OCI-LY1 (cell line): ENCODE data around the gene TRPC4AP.

Source experiments
- H2AFZ ChIP-seq: fragments of 200-600 bp; sonication (generic), shearing (Covaris generic); 2 replicates; pipeline ENCODE4 v1.6.0; 2014; ENCODE audit warnings: antibody characterized with exemption, mild to moderate bottlenecking, low read length
- H3F3A ChIP-seq: fragments of 200-600 bp; sonication (generic), shearing (Covaris generic); 2 replicates; pipeline ENCODE4 v1.6.0; 2014; ENCODE audit warnings: mild to moderate bottlenecking, antibody characterized with exemption, low read length, moderate library complexity; ENCODE audit not compliant: insufficient read depth
- H3K27ac ChIP-seq: fragments of 200-600 bp; sonication (generic); 2 replicates; pipeline ENCODE4 v1.5.1; 2014; ENCODE audit warnings: low read length, mixed run types, mild to moderate bottlenecking, low read depth; ENCODE audit not compliant: poor library complexity, severe bottlenecking
- H3K27me3 ChIP-seq: fragments of 200-600 bp; sonication (generic); 2 replicates; pipeline ENCODE4 v1.6.0; 2014; ENCODE audit warnings: antibody characterized with exemption, mild to moderate bottlenecking, low read length, moderate library complexity; ENCODE audit not compliant: insufficient read depth
- H3K36me3 ChIP-seq: fragments of 200-600 bp; sonication (generic); 2 replicates; pipeline ENCODE4 v1.6.1; 2014; ENCODE audit warnings: mild to moderate bottlenecking, antibody characterized with exemption, low read length, moderate library complexity, mixed read lengths; ENCODE audit not compliant: insufficient read depth
- H3K4me1 ChIP-seq: fragments of 200-600 bp; sonication (generic); 2 replicates; pipeline ENCODE4 v1.5.1; 2014; ENCODE audit warnings: mild to moderate bottlenecking, low read length, moderate library complexity; ENCODE audit not compliant: insufficient read depth, severe bottlenecking
- H3K4me2 ChIP-seq: fragments of 200-600 bp; sonication (generic), shearing (Covaris generic); 2 replicates; pipeline ENCODE4 v1.6.1; 2014; ENCODE audit warnings: low read length
- H3K4me3 ChIP-seq: fragments of 200-600 bp; sonication (generic); 2 replicates; pipeline ENCODE4 v1.5.1; 2014; ENCODE audit warnings: low read length, low read depth, mild to moderate bottlenecking, mixed read lengths; ENCODE audit not compliant: poor library complexity, severe bottlenecking
- H3K79me2 ChIP-seq: fragments of 200-600 bp; shearing (Covaris generic); 2 replicates; pipeline ENCODE4 v1.6.1; 2016; ENCODE audit warnings: mixed run types, low read length, mixed read lengths; ENCODE audit not compliant: insufficient read depth
- H3K9ac ChIP-seq: fragments of 200-600 bp; sonication (generic), shearing (Covaris generic); 2 replicates; pipeline ENCODE4 v1.6.1; 2014; ENCODE audit warnings: mild to moderate bottlenecking, low read length, mixed read lengths
- H3K9me2 ChIP-seq: fragments of 200-600 bp; sonication (generic), shearing (Covaris generic); 2 replicates; pipeline ENCODE4 v1.6.1; 2014; ENCODE audit warnings: low read depth, mild to moderate bottlenecking, low read length, mixed read lengths
- H3K9me3 ChIP-seq: fragments of 200-600 bp; shearing (Covaris generic); 2 replicates; pipeline ENCODE4 v1.6.1; 2014; ENCODE audit warnings: low read length, mixed read lengths
- H4K20me1 ChIP-seq: fragments of 200-600 bp; sonication (generic), shearing (Covaris generic); 2 replicates; pipeline ENCODE4 v1.6.0; 2016; ENCODE audit warnings: mild to moderate bottlenecking, low read length; ENCODE audit not compliant: insufficient read depth
- CTCF ChIP-seq: fragments of 200-600 bp; sonication (generic), shearing (Covaris generic); IDR thresholded peaks from 2 replicates; pipeline ENCODE4 v1.5.1; 2017; ENCODE audit warnings: mild to moderate bottlenecking, antibody characterized with exemption, low read length, moderate library complexity, mixed read lengths
- EZH2 ChIP-seq: fragments of 200-600 bp; sonication (generic), shearing (Covaris generic); IDR thresholded peaks from 2 replicates; pipeline ENCODE4 v1.8.0; 2017; ENCODE audit warnings: borderline replicate concordance, mixed run types, mild to moderate bottlenecking, antibody characterized with exemption, low read length, moderate library complexity, mixed read lengths

TRPC4AP gene

DNA sequence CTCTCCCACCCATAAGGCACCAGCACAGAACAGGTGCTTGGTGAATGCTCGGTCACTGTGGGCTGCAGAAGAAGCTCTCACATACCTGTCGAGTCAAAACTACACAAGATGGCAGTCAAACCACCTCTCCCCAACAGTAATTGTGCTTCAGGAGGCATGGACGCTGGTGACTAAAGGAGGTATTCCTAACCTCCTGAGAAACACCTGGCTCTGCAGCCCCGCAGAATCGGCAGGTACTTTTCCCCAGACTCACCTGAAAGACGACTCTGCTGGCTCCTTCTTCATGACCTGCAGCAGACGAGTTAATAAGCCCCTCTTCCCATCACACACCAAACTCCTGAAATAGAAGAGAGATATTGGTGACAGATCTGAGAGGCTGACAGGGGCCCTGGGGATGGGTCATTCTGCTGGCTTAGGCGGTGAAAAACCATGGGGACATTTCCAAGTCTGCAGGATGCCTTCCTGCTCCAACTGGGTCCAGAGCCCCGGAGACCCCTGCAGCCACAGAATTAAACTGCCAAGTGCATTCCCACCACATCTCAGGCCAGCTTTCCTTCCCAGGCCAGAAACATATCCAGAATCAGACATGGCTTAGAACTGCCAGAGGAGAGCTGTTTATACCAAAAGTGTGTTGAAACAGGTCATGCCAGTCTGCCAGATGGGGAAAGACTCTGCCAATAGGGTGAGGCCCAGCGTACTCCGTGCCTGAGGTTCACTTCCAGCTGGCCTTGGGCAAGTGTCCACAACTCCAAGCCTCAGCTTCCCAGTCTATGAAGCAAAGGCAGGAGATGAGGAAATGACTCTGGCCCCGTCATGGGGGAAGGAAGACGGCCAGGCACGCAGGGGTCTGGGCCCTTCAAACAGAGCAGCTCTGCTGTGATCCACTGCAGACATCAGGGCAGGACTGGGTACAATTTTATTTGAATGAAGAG, 83.9 kb downstream of the TRPC4AP start:
- Histone ChIP-seq H3K9me2 (no peaks in the 10 kb centered on the region), H3K4me3 (no peak overlapping the region), H3K79me2 (no peaks in the 10 kb centered on the region), H3F3A (no peaks in the 10 kb centered on the region), H2AFZ (no peak overlapping the region), H3K9me3 (no peaks in the 10 kb centered on the region), H4K20me1 (no peaks in the 10 kb centered on the region), H3K4me2 (no peak overlapping the region), H3K36me3 (peaks cover 81% of the 10 kb centered on the region), H3K27ac (no peak overlapping the region), H3K9ac (no peak overlapping the region), H3K4me1 (no peaks in the 10 kb centered on the region), H3K27me3 (no peaks in the 10 kb centered on the region)
- TF ChIP-seq EZH2 (no peak), CTCF (no peak)

DNA sequence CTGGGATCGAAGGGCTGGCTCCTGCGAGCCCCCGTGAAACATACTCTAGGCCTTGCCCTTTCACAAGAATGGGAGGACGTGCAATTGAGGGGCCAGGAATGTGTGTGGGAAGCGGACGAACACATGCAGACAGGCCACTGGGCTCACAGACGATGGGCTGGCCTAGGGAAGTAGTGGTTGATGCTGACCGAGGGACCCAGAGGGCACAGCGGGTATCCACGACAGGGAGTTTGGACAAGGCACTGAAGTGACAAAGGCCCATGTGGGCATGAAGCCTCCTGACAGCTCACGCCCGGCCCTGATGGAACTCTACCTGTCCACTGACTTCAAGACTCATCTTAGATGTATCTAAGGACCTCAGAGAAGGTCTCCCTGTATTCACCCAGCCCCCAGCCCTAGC, 84.7 kb downstream of the TRPC4AP start:
- H3K4me1 ChIP-seq: no peaks in the 10 kb centered on the region
- no peaks in the 10 kb centered on the region for H3K9me2 ChIP-seq
- H3K79me2 ChIP-seq: no peaks in the 10 kb centered on the region
- no peaks in the 10 kb centered on the region for H3K27me3 ChIP-seq
- no peaks in the 10 kb centered on the region for H3K9me3 ChIP-seq
- H2AFZ ChIP-seq: no peak overlapping the region
- H3K36me3 ChIP-seq: peaks cover 88% of the 10 kb centered on the region
- H3K27ac ChIP-seq: no peak overlapping the region
- no peak overlapping the region for H3K4me2 ChIP-seq
- no peak overlapping the region for H3K4me3 ChIP-seq
- H3F3A ChIP-seq: no peaks in the 10 kb centered on the region
- H3K9ac ChIP-seq: no peak overlapping the region
- H4K20me1 ChIP-seq: no peaks in the 10 kb centered on the region
- no peak for TF ChIP-seq EZH2
- TF ChIP-seq CTCF: no peak

DNA sequence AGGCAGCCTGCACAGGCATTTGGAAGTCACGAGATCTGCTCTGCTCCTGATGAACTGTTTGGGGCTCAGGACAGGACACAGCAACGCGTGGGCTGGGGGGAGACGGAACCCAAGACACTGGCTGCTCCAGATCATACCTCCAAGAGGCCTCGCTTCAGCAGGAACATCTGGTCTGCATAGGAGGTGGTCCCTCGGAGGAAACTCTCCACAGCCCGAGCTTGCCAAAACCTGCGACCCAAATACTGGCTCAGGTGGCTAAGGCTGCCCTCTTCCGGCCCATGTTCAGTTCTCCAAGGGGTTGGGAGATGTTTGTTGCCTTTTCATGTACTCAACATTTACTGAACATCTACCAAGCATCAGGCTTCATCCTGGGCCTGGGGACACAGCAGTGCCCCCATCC, 85.2 kb downstream of the TRPC4AP start:
- Histone ChIP-seq H3K9me3 (no peaks in the 10 kb centered on the region), H3K4me3 (no peak overlapping the region), H3K9me2 (no peaks in the 10 kb centered on the region), H3K27me3 (no peaks in the 10 kb centered on the region), H2AFZ (no peak overlapping the region), H3K79me2 (no peaks in the 10 kb centered on the region), H3K4me1 (no peaks in the 10 kb centered on the region), H3K4me2 (no peak overlapping the region), H3F3A (no peaks in the 10 kb centered on the region), H3K27ac (no peak overlapping the region), H3K9ac (no peak overlapping the region), H4K20me1 (no peaks in the 10 kb centered on the region), H3K36me3 (peaks cover 88% of the 10 kb centered on the region)
- TF ChIP-seq CTCF (no peak), EZH2 (no peak)
